SK-N-SH (cell line): ENCODE data around the gene CKB.

Experiments used
- CHD2 ChIP-seq: fragments of 150-350 bp; IDR thresholded peaks from 2 replicates; pipeline ENCODE4 v1.6.1; 2018; ENCODE audit warnings: low read length; ENCODE audit not compliant: partially characterized antibody
- CTCF ChIP-seq: fragments of 200-600 bp; sonication (generic); IDR thresholded peaks from 2 replicates; pipeline ENCODE4 v1.6.1; 2017; ENCODE audit warnings: antibody characterized with exemption, mild to moderate bottlenecking, moderate library complexity
- JUND ChIP-seq: IDR thresholded peaks from 2 replicates; pipeline ENCODE4 v1.4.0; 2012
- MAX ChIP-seq: IDR thresholded peaks from 2 replicates; pipeline ENCODE4 v1.4.0; 2012; ENCODE audit warnings: low read depth
- POLR2AphosphoS5 ChIP-seq: IDR thresholded peaks from 2 replicates; pipeline ENCODE4 v1.6.1; 2012; ENCODE audit warnings: low read depth, low read length
- RAD21 ChIP-seq: IDR thresholded peaks from 2 replicates; pipeline ENCODE4 v1.6.1; 2012; ENCODE audit warnings: mild to moderate bottlenecking, low read length
- TCF12 ChIP-seq: IDR thresholded peaks from 2 replicates; pipeline ENCODE4 v1.4.0; 2012
- USF2 ChIP-seq: fragments of 150-350 bp; IDR thresholded peaks from 2 replicates; pipeline ENCODE4 v1.6.1; 2017; ENCODE audit warnings: antibody characterized with exemption, low read length, low read depth, borderline replicate concordance

GRCh38 chr14:103549361-103550311, 27.0 kb upstream of the CKB start:
- no peak for TF ChIP-seq RAD21
- TF ChIP-seq JUND, result no peak
- TF ChIP-seq CHD2, result no peak
- no peak for TF ChIP-seq CTCF
- TF ChIP-seq USF2, result no peak
- TF ChIP-seq POLR2AphosphoS5, result no peak
- no peak for TF ChIP-seq MAX
- TF ChIP-seq TCF12, result no peak
